ENCODE data around the gene SUMO2. TPM values are rescaled to one million over a fixed set of nuclear protein-coding genes. Genes with fewer than 3 reads are reported as not detected.

Gene SUMO2
- total and polyA plus RNA-seq, 2 experiments from 2014 or later, result 70.8 to 465 TPM

GRCh38 chr17:75147878-75148546 lies 34.7 kb downstream of the SUMO2 start:
- Histone ChIP-seq H3F3A (ENCODE audit: insufficient read depth) (peaks cover 17% of the 10 kb centered on the region), H4K20me1 (ENCODE audit: insufficient read depth) (no peaks in the 10 kb centered on the region), H2AFZ (no peak overlapping the region), H3K79me2 (ENCODE audit: insufficient read depth) (peaks cover 56% of the 10 kb centered on the region), H3K4me2 (ENCODE audit: unreplicated experiment) (no peak overlapping the region), H3K36me3 (ENCODE audit: low read depth) (peaks cover 13% of the 10 kb centered on the region; the same call in 1 of the 2 replicates), H3K9ac (no peak overlapping the region), H3K4me1 (ENCODE audit: insufficient read depth) (peaks cover 15% of the 10 kb centered on the region), H3K27me3 (replicated peaks; ENCODE audit: insufficient read depth) (no peaks in the 10 kb centered on the region), H3K27ac (no peak overlapping the region), H3K9me3 (ENCODE audit: low read depth) (no peaks in the 10 kb centered on the region), H3K9me2 (ENCODE audit: insufficient read depth) (no peaks in the 10 kb centered on the region), H3K4me3 (no peak overlapping the region)
- in situ Hi-C loops (cut with MboI), result no loop called here
- no peak for TF ChIP-seq EZH2phosphoT487 (IDR thresholded peaks at IDR 0.05; ENCODE audit: insufficient read depth, low read depth)
- TF ChIP-seq EZH2 (IDR thresholded peaks at IDR 0.05; ENCODE audit: insufficient read depth, poor library complexity, severe bottlenecking), result no peak
- 90 to 93% methylated on average over 6 of the region's 6 CpGs for WGBS, 2 experiments (ENCODE audit: low coverage in 1 of 2, low lambda C conversion rate in 2 of 2, missing lambda C conversion rate in 2 of 2)
- DNase-seq, result no peak

DNA sequence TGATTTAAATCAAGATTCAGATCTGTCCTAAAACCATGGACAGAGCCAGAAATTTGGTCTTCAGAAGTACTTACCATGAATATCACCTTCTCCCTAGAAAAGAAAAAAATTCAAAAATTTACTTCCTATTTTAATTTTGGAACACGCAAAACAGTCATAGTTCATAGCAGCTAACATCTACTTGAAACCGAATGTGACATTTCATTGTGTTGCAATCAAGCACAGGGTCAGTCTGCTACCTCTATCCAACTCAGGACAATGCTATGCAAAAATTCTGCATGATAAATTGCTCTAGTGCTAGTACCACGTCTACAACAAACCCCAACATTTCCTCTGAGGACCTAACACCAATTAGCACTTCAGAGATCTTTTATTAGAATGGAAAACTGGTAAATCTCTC lies 36.2 kb downstream of the SUMO2 start:
- H3K4me1 ChIP-seq (ENCODE audit: insufficient read depth), result peaks cover 6% of the 10 kb centered on the region
- TF ChIP-seq EZH2phosphoT487 (IDR thresholded peaks at IDR 0.05; ENCODE audit: insufficient read depth, low read depth), result no peak
- TF ChIP-seq EZH2 (IDR thresholded peaks at IDR 0.05; ENCODE audit: insufficient read depth, poor library complexity, severe bottlenecking), result no peak
- H3F3A ChIP-seq (ENCODE audit: insufficient read depth), result peaks cover 17% of the 10 kb centered on the region
- no peak overlapping the region for H3K4me3 ChIP-seq
- no peaks in the 10 kb centered on the region for H4K20me1 ChIP-seq (ENCODE audit: insufficient read depth)
- peak; percentile 42 for DNase-seq
- H3K27ac ChIP-seq, result peak overlapping the region; percentile 31; the same call in 1 of the 2 replicates
- H2AFZ ChIP-seq, result no peak overlapping the region
- no peaks in the 10 kb centered on the region for H3K27me3 ChIP-seq (replicated peaks; ENCODE audit: insufficient read depth)
- H3K36me3 ChIP-seq (ENCODE audit: low read depth), result peaks cover 13% of the 10 kb centered on the region; the same call in 1 of the 2 replicates
- no peaks in the 10 kb centered on the region for H3K9me2 ChIP-seq (ENCODE audit: insufficient read depth)
- in situ Hi-C loops (cut with MboI), result no loop called here
- 55 to 58% methylated on average over 3 of the region's 3 CpGs for WGBS, 2 experiments (ENCODE audit: low coverage in 1 of 2, low lambda C conversion rate in 2 of 2, missing lambda C conversion rate in 2 of 2)
- H3K79me2 ChIP-seq (ENCODE audit: insufficient read depth), result peaks cover 42% of the 10 kb centered on the region
- H3K4me2 ChIP-seq (ENCODE audit: unreplicated experiment), result no peak overlapping the region
- no peak overlapping the region for H3K9ac ChIP-seq
- no peaks in the 10 kb centered on the region for H3K9me3 ChIP-seq (ENCODE audit: low read depth)

- in situ Hi-C loops (cut with MboI), result no loop called here
- H3K9me2 ChIP-seq (ENCODE audit: insufficient read depth), result no peaks in the 10 kb centered on the region
- H2AFZ ChIP-seq, result no peak overlapping the region
- H3K4me1 ChIP-seq (ENCODE audit: insufficient read depth), result peaks cover 6% of the 10 kb centered on the region
- H3K27me3 ChIP-seq (replicated peaks; ENCODE audit: insufficient read depth), result no peaks in the 10 kb centered on the region
- WGBS, 2 experiments (ENCODE audit: low coverage in 1 of 2, low lambda C conversion rate in 2 of 2, missing lambda C conversion rate in 2 of 2), result 98 to 99% methylated on average over 10 to 11 of the region's 11 CpGs
- no peak overlapping the region for H3K9ac ChIP-seq
- H3K79me2 ChIP-seq (ENCODE audit: insufficient read depth), result peaks cover 26% of the 10 kb centered on the region
- TF ChIP-seq EZH2 (IDR thresholded peaks at IDR 0.05; ENCODE audit: insufficient read depth, poor library complexity, severe bottlenecking), result no peak
- no peak for TF ChIP-seq EZH2phosphoT487 (IDR thresholded peaks at IDR 0.05; ENCODE audit: insufficient read depth, low read depth)
- H4K20me1 ChIP-seq (ENCODE audit: insufficient read depth), result no peaks in the 10 kb centered on the region
- H3K9me3 ChIP-seq (ENCODE audit: low read depth), result no peaks in the 10 kb centered on the region
- H3K36me3 ChIP-seq (ENCODE audit: low read depth), result peaks cover 28% of the 10 kb centered on the region; the same call in 1 of the 2 replicates
- H3K4me3 ChIP-seq, result no peak overlapping the region
- H3F3A ChIP-seq (ENCODE audit: insufficient read depth), result peaks cover 17% of the 10 kb centered on the region
- no peak overlapping the region for H3K27ac ChIP-seq
- DNase-seq, result no peak
- H3K4me2 ChIP-seq (ENCODE audit: unreplicated experiment), result no peak overlapping the region
These were observed 37.8 kb downstream of the SUMO2 start for GRCh38 chr17:75144816-75145512.

DNA sequence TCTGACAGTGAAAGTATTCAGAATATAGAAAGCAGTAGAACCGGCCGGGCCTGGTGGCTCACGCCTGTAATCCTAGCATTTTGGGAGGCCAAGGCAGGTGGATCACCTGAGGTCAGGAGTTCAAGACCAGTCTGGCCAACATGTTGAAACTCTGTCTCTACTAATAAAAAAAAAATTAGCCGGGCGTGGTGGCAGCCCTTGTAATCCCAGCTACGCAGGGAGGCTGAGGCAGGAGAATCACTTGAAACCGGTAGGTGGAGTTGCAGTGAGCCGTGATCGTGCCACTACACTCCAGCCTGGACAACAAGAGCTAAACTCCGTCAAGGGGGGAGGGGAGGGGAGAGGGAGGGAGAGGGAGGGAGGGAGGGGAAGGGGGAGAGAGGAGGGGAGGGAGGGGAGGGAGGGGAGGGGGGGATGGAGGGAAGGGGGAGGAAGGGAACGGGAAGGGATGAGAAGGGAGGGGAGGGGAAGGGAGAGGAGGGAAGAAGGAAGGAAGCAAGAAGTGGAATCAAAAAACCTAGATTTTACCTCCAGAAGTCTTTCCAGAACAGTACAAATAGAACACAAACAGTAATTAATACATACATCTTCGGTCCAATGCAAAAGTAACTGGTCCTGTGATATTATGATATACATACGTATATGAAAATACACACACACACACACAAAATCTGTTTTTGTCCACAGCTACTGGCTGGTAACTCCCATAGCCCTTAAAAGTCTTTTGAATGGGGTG lies 40.4 kb downstream of the SUMO2 start:
- Histone ChIP-seq H3K4me1 (ENCODE audit: insufficient read depth) (peaks cover 6% of the 10 kb centered on the region), H3K9me2 (ENCODE audit: insufficient read depth) (no peaks in the 10 kb centered on the region), H3K79me2 (ENCODE audit: insufficient read depth) (peaks cover 4% of the 10 kb centered on the region), H3K4me2 (ENCODE audit: unreplicated experiment) (no peak overlapping the region), H3F3A (ENCODE audit: insufficient read depth) (peaks cover 18% of the 10 kb centered on the region), H4K20me1 (ENCODE audit: insufficient read depth) (no peaks in the 10 kb centered on the region), H3K27me3 (replicated peaks; ENCODE audit: insufficient read depth) (no peaks in the 10 kb centered on the region), H3K9ac (no peak overlapping the region), H3K36me3 (ENCODE audit: low read depth) (peaks cover 36% of the 10 kb centered on the region), H3K4me3 (no peak overlapping the region), H3K27ac (no peak overlapping the region), H2AFZ (no peak overlapping the region), H3K9me3 (ENCODE audit: low read depth) (no peaks in the 10 kb centered on the region)
- in situ Hi-C loops (cut with MboI), result no loop called here
- WGBS, 2 experiments (ENCODE audit: low coverage in 1 of 2, low lambda C conversion rate in 2 of 2, missing lambda C conversion rate in 2 of 2), result 89 to 90% methylated on average over 13 of the region's 13 CpGs
- DNase-seq, result no peak
- no peak for TF ChIP-seq EZH2 (IDR thresholded peaks at IDR 0.05; ENCODE audit: insufficient read depth, poor library complexity, severe bottlenecking)
